ENCODE results near the gene PLA2G3. TPM values are rescaled to one million over a fixed set of nuclear protein-coding genes. Genes with fewer than 3 reads are reported as not detected.
"Not testable (repeated sequence)": the region's sequence is repeated elsewhere in the genome, so short reads cannot be mapped to it uniquely, and the experiment has no call there.

PLA2G3 gene
- polyA plus RNA-seq, 3 donors = 0.10 to 0.24 (median 0.13) TPM

DNA sequence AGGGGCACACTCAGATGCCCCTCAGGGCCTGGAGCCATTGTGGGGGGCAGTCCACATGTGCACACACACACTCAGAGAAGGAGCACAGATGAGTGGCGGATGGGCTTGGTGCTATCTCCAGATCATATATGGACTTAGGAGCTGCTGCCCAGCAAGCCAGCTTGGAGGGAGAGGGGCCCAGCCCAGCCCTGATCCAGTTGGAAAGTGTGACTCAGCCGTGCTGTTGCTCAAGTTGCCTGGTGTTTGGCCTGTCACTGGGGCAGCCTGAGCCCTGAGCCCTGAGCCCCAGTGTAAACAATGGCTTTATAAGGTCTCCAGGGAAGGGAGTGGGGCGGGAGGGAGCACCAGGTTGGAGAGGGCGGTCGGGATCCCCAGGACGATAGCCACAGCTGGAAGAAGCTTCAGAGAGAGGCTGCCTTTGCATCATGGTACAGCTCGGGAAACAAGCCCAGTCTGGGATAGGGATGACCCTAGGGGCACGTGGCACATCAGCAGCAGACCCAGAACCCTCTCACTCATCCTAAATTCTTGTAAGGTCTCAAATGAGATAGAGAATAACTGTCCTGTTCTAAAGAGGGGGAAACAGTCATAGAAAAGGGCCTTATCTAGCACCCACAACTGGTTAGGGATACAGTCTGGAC lies 37.7 kb downstream of the PLA2G3 start:
- DNase-seq (ENCODE audit: low read depth in 3 of 3, low spot score in 2 of 3) = no peak

DNA sequence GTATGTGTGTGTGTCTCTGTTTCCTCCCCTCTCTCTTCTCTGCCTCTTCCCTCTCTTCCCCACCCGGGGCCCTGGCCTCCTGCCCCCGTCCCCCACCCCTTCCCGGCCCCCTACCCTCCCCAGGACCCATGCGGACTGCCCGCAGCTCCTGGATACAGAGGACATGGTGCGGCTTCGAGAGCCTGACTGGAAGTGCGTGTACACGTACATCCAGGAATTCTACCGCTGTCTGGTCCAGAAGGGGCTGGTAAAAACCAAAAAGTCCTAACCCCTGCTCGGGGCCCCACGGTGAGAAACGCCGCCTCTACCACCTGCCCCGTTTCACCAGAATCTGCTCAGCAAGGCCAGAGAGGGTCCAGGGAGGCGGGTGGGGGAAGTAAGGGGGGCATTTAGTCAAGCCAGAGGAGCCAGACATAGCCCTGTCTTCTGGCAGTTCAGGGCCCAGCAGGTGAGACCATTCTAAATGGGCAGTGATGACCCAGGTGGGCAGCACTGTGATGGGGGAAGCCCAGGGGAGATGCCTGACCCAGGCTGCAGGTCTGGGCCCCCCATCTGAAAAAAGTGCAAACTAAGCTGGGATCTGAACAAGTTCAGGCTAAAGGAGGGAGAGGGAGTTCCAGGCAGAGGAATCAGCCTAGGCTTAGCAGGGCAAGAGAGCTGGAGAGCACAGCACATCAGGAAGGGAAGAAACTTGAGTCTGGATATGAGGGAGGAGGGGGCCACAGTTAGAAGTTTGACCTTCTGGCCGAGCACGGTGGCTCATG lies 39.4 kb downstream of the PLA2G3 start:
- DNase-seq (ENCODE audit: low read depth in 3 of 3, low spot score in 2 of 3) = no peak

DNA sequence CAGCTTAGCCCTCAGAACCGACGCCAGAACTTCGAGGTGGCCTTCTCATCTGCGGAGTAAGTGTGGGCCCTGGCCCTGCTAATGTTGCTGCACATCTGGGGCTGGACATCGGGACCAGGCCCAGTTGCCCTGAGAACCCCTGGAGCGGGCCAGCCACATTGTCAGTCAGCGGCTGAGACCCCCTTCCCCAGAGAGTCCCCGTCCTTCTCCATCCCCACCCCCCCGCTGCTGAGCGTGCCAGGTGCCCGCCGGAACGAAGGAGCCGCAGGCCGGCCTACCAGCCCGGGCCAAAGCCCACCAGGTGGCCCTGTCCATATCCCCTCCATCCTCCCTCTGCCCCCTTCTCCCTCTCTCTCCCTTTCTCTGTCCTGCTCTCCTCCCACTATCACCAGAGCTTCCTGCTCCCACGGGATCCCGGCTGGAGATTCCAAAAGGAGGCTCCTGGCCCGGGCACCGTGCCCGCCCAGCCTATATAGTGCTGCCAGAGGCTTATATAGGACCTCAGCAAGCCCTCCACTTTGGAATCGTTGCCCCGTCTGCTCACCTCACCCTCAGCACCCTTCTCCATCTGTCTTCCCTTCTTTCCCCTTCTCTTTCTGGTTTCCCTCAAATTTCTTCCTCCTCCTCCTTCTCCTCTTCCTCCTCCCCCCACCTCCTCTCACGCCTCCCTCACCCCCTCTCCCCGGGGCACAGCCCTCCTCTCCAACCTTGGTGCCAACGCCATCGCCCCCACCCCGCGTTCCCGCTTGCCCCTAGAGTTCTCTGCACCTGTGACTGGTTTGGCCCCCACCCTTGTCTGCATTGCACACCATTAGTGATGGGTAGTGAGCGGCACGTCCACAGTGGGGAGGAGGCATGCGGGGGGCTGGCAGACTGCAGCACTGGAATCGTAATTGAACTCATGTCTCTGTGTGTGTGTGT lies 40.2 kb downstream of the PLA2G3 start:
- no peak for DNase-seq (ENCODE audit: low read depth in 3 of 3, low spot score in 2 of 3)

DNA sequence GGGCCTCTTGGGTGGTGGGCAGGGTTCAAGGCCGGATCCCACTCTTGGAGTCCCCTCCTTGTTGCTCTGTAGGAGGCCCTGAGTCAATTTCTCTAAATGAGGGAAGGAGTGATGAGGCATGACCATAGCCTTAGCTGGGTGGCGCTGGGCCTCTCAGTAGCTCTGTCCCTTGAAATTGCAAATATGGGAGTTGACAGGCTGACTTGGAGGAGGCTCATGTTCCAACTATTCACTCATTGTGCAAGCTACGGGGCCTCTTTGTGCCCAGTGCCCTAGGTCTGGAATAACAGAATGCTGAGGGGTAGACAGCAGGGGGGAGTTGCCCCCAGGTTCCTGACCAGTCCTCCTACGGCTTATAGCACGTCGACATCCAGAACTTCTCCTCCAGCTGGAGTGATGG lies 40.9 kb downstream of the PLA2G3 start:
- DNase-seq (ENCODE audit: low read depth in 3 of 3, low spot score in 2 of 3) = no peak

DNA sequence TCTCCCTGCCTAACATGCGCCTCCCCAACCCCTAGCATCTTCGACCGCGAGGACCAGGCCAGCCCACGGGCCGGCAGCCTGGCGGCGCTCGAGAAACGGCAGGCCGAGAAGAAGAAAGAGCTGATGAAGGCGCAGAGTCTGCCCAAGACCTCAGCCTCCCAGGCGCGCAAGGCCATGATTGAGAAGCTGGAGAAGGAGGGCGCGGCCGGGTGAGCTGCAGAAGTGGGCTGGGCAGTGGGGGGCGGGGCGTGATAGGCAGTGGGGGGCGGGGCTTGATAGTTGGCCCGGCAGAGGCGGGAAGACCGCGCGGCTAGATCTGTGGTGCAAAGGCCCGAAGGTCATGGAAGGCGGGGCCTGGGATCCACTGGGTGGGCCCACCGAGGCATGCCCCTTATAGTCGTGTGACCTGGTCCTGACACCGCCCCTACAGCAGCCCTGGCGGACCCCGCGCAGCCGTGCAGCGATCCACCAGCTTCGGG lies 41.6 kb downstream of the PLA2G3 start:
- no peak for DNase-seq (ENCODE audit: low read depth in 3 of 3, low spot score in 2 of 3)

DNA sequence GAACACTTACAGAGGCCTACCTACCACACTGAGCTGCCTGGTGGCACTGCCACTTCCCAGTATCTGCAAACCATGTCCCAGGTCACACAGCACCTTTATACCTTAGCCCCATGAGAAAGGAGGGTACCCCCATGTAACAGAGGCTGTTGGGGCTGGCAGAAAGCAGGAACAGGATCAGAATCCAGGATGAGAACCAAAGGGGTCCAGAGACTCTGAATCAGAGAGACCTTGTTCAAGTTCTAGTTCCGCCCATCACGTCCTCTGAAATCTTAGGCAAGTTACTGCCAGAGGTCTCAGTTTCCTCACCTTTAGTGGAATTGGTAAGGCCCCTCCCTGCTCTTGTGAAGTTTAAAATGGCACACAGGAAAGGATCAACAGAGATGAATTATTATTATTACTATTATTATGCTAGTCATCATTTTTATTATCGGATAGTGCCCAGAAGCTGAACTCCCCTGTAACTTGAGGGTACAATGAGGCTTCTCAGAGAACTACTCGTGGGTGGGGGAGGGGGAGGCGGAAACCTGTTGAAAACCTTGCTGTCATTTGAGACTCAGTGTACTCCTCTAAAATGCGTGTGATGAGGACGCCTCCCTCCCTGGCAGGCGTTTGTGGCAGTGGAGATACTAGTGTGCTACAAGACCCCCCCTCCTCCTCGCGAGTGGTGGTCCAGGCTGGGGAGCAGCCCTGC lies 42.2 kb downstream of the PLA2G3 start:
- DNase-seq (ENCODE audit: low read depth in 3 of 3, low spot score in 2 of 3) = no peak

DNA sequence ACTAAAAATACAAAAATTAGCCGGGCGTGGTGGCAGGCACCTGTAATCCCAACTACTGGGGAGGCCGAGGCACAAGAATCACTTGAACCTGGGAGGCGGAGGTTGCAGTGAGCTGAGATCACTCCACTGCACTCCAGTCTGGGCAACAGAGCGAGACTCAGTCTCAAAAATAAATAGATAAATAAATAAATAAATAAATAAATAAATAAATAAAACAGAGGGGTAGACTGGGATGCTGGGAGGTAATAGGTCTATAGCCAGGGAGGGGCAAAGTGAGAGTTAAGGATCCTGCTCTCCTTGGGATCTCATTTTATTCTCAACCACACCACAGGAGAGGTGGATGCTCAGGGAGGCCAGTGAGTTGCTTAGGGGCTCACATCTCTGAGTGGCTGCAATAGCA lies 42.8 kb downstream of the PLA2G3 start:
- not testable (repeated sequence) for DNase-seq (ENCODE audit: low read depth in 3 of 3, low spot score in 2 of 3)

DNA sequence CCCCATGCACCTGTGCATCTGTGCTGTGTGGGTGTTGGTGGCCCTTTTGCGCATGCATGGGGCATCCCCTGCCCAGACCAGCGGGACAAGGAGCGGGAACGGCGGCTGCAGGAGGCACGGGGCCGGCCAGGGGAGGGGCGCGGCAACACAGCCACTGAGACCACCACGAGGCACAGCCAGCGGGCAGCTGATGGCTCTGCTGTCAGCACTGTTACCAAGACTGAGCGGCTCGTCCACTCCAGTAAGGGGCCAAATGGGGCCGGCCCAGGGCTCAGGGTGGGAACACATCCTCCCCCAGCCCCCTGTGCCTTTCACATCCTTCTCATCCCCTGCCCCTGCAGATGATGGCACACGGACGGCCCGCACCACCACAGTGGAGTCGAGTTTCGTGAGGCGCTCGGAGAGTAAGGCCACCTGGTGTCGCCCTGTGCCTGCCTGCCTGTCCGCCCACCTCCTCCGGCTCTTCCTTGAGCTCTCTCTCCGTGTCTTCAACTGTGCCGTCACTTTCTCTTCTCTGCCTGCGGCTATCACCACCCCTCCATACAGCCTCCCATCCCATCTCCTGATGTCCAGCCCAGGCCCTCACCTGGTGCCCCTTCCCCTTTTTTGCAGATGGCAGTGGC lies 43.5 kb downstream of the PLA2G3 start:
- no peak for DNase-seq (ENCODE audit: low read depth in 3 of 3, low spot score in 2 of 3)

DNA sequence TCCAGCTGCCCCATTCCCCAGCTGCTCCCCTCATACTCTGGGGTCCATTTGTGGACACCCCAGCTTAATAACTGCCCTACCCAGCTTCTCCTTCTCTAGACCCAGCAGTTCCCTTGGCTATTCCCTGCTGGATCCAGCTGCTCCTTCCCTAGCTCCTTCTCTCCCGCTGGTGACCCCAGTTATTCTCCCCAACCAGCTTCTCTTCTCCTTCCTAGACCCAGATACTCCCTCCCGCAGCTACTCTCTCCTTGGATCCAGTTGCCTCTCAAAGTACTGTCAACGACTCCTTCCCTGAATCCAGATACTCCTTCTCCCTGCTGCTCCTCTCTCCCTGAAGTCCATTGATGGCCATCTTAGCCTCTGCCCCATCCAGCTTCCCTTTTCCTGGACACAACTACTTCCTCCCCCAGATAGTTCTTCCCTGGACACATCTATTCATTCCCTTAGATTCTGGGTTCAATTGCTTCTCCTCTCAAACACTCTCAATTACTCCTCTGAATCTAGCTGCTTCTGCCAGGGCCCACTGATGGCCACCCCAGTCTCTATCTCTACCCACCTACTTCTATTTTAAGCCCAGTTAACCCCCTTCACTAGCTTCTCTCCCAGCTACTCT lies 44.6 kb downstream of the PLA2G3 start:
- no peak for DNase-seq (ENCODE audit: low read depth in 3 of 3, low spot score in 2 of 3)

DNA sequence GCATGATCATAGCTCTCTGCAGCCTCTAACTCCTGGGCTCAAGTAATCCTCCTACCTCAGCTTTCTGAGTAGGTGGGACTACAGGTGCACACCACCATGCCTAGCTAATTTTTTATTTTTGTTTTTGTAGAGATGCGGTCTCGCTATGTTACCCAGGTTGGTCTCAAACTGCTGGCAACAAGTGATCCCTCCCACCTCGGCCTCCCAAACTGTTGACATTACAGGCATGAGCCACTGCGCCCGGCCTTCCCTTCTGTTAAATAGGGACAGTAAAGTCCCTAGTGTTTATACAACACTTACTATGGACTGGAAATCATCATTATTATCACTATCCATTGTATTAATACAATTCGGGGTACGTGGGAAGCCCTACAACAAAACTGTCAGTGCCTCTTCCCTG lies 45.6 kb downstream of the PLA2G3 start:
- DNase-seq (ENCODE audit: low read depth in 3 of 3, low spot score in 2 of 3) = no peak

DNA sequence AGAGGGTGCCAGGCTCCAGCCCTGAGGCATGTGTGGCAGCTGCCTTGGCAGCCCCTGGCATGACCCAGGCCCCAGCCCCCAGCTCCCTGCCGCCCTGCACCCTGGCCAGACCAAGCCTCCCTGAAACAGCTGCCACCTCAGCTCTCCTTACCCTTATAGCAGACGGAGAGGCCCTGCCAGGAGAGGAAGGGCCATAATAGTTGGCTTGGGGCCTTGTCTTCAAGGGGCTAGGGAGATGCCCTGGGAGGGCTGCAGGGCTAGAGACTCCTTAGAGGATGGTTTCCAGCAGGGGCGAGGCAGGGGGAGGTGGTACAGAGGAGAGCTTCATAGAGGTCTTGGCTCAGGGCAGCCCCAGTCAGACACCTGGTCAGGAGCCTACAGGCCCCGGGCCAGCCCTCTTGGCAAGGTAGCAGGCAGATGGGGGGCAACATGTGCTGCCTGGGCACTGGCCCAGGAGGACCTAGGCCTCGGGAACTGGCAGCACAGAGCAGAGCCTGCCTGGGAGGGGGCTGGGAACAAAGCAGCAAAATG lies 46.2 kb downstream of the PLA2G3 start:
- no peak for DNase-seq (ENCODE audit: low read depth in 3 of 3, low spot score in 2 of 3)

DNA sequence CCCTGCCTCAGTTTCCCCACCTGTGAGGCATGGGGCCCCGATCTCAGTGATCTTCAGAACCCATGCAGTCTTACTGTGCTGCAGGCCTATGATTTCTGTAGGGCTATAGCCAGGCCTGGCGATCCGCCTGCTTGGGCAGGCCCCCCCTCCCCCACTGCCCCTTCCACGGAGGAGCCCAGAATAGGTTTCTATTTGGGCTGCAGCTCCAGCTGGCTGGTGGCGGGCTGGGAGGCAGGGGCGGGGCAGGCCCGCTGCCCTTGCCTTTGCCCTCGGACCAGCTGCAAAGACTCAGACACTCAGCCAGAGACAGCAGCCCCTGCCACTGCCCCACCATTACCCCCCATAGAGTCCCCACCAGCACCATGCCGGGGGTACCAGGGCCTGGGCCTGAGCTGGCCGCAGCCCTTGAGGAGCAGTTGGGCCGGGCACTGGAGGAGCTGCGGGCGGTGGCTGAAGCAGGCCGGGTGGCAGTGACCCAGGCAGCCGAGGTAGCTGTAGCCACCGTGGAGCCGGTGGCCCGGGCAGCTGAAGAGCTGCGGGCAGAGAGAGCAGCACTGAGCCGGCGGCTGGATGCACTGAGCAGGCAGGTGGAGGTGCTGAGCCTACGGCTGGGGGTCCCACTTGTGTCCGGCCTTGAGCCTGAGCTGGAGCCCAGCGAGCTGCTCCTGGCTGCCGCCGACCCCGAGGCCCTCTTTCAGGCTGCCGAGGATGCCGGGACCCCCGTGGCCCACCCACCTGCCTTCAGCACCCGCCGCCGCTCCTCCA lies 47.0 kb downstream of the PLA2G3 start:
- no peak for DNase-seq (ENCODE audit: low read depth in 3 of 3, low spot score in 2 of 3)

DNA sequence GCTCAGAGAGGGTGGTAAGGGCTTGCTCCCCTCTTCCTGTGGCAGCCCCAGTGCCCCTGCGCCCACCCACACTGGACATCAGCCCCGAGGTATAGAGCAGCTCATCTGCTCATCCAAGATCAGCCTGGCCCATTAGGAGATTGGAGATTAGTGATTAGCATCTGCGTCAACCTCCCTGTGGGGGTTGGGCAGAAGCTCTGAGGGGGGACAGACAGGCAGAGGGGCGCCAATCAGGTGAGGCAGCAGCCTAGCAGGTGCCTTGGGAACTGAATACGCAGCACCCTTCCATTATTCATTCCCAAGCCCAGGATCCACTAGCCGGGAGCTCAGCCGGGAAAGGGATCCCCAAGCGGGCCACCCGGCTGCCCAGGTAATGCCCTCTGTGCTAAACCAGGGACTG lies 48.1 kb downstream of the PLA2G3 start:
- DNase-seq (ENCODE audit: low read depth in 3 of 3, low spot score in 2 of 3) = no peak

DNA sequence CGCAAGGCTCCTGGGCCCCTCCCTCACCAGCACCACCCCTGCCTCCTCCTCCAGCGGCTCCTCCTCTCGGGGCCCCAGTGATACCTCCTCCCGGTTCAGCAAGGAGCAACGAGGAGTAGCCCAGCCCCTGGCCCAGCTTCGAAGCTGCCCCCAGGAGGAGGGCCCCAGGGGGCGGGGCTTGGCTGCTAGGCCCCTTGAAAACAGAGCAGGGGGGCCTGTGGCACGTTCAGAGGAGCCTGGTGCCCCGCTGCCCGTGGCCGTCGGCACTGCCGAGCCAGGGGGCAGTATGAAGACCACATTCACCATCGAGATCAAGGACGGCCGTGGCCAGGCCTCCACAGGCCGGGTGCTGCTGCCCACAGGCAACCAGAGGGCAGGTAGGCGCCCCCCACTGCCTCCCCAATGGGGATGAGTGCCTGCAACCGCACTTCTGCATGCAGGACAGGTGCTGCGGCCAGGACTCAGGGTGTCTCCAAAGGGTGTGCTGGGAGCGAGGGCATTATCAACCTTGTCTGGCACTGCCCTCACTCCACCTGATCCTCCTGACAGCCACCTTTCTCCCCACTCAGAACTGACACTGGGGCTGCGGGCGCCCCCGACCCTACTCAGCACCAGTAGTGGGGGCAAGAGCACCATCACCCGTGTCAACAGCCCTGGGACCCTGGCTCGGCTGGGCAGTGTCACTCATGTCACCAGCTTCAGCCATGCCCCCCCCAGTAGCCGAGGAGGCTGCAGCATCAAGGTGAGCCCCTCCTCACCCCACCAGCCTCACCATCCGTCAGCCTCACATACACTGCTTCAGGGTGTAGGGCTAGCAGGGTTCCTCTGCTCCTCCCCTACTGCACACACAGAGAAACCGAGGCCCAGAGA lies 49.0 kb downstream of the PLA2G3 start:
- no peak for DNase-seq (ENCODE audit: low read depth in 3 of 3, low spot score in 2 of 3)

DNA sequence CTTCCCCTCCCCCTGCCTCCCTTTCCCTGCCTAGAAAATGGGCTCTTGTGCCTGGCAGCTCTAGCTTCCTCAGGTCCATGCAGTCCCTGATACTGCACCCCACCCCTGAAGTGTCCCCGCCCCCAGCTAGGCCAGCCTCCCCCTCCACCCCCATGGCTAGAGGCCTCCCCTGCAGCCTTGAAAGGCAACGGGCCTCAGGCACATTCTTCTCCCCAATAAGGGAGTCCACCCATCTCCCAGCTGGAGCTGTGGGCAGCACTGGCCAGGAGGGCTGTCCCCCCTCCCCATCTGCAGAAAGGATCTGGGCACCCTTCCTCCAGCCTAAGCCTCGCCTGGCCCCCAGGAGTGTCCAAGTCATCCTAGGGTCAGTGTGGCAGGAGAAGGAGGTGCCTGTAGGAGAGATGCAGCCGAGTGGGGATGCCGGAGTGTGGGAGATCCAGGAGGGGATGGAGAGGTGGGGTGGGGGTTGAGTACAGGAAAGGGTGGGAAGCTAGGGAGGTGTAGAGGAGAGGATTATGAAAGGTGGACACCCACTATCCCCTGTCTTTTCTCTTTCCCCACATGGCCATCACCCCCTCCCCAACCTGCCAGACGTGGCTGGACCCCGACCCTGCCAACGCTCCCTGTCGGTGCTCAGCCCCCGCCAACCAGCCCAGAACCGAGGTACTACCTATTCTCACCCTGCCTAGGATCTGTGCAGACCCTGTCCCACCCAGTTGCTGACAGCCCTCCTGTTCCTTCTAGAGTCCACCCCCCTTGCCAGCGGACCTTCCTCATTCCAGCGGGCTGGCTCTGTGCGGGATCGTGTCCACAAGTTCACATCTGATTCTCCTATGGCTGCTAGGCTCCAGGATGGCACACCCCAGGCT lies 49.9 kb downstream of the PLA2G3 start:
- DNase-seq (ENCODE audit: low read depth in 3 of 3, low spot score in 2 of 3) = no peak

DNA sequence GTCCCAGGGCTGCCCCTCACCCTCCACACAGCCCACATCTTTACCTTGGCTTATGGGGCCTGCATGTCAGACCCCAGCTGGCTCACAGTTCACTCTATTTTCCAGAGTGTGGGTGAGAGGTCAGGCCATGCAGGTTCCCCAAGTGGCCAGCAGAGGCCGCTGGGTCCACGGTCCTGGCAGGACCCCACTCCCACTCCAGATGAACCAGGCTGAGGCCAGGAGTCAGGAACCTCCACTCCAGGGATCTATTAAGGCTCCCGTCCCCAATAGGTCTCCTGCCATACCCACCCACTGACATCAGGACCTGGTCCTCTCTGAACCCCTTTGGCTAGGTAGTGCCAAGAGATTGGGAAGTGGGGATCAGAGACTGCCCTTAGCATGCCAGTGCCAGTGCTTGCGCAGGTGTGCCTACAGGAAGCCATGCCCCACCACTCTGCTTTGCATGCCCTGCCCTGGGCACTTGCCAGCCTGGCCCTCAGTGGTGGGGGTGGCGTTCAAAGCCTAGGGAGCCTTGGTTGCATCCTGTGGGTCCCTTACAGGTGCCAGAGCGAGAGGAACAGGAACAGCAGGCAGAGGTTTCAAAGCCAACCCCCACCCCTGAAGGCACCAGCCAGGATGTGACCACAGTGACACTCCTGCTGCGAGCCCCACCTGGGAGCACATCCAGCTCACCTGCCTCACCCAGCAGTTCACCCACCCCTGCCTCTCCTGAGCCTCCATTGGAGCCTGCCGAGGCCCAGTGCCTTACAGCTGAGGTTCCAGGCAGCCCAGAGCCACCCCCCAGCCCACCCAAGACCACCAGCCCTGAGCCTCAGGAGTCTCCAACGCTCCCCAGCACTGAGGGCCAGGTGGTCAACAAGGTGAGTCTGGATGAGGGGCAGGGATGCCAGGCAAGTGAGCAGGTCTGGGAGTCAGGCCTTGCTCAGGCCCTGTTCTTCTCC lies 50.9 kb downstream of the PLA2G3 start:
- no peak for DNase-seq (ENCODE audit: low read depth in 3 of 3, low spot score in 2 of 3)
